ENCODE results near the gene CLDN5.

Gene CLDN5

DNA sequence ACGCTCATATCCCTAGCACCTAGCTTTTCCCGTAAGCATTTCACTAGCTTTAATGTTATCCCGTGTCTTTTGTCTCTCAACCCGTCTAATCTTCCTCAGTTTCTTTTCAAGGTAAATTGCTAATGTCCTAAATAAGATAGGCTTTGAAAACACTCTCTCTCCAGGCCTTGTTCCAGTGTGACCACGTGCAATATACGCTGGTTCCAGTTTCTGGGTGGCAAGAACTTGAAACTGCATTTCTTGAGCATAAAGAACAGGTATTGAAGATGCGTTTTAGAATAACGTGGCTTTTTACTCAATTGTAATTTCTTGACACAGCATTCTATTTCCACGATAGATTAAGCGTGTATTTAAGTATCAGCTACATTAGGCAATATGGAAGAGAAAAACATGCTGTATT lies 43.4 kb downstream of the CLDN5 start:
- DNase-seq (ENCODE audit: low read depth in 2 of 2) = no peak

DNA sequence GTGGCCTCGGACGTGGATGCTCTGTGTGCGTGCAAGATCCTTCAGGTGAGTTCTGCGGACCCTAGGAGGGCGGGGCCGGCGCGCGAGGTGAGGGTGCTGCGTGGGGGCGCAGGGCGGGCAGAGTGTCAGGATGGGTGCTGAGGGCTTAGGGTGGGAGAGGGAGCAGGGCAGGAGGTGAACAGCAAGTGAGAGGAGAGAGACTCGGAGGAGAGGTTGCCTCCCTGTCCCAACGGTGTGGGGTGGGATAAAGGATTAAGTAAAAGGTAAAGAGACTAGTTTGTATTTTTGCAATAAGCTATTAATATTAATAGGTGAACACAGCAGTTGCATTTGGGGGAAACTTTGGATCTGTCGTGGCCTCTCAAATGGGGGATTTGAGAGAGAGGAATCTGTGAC lies 44.0 kb downstream of the CLDN5 start:
- no peak for DNase-seq (ENCODE audit: low read depth in 2 of 2)

DNA sequence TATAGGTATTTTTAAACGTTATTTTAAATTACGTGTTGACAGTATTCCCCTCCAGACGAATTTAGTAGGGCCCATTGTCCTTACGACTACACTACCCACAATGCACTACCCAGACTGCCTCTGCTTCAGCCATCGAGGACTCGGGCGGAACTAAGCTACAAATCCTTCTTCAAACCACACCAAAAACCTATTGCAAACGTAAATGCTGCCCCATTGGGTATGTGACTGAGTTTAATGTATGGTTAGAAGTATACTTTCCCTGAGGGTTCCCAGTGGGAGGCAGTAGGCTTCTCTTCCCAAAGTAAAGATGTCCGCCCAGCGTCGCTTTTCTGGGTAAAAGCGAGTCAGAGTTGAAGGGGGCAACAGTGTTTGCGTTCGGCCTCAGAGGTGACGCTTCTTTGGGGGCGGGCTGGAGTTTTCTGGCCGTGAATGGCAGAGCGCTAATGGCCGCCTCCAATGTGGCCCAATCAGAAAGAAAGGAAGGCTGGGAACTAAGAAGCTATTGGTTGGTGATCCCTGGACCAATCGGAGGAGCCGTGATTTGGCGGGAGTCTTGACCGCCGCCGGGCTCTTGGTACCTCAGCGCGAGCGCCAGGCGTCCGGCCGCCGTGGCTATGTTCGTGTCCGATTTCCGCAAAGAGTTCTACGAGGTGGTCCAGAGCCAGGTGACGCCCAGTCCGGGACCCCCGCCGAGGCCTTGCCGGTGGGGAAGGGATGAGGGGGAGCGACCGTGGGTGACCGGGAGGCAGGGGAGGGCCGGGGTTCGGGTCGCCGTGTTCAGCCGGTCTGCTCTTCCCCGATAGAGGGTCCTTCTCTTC lies 44.6 kb downstream of the CLDN5 start, which contains the start of gene CDC45:
Gene CDC45 (plus strand): TSS at position 566 of the 818 bp plus-strand sequence. CDS start 49 bp downstream, at position 615.
- DNase-seq (ENCODE audit: low read depth in 2 of 2) = peak; percentile 81 to 85

DNA sequence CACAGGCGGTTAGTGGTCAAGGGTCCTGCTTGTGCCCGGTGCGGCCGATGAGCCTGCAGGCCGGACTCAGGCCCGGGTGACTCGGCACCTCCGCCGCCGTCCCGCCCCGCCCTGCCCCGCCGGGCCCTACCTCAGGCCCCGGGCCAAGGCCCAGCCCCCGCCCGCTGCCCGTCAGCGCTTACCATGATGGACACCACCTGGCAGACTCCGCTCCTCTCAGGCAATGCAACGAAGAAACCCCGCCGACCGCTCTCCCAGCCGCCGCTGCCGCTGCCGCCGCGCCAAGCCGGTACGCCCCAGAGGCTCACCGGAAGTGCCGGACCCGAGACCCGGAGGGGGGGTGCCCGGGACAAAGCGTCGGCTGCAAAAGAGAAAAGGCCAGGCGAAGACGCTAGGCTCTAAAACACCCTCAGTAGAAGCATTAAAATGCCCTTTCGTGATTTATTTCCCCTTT lies 45.3 kb downstream of the CLDN5 start, which contains the start of gene UFD1:
Gene UFD1 (minus strand): TSS at position 293 of the 454 bp plus-strand sequence. CDS start 108 bp downstream, at position 185.
- DNase-seq (ENCODE audit: low read depth in 2 of 2) = peak; percentile 53 to 61

DNA sequence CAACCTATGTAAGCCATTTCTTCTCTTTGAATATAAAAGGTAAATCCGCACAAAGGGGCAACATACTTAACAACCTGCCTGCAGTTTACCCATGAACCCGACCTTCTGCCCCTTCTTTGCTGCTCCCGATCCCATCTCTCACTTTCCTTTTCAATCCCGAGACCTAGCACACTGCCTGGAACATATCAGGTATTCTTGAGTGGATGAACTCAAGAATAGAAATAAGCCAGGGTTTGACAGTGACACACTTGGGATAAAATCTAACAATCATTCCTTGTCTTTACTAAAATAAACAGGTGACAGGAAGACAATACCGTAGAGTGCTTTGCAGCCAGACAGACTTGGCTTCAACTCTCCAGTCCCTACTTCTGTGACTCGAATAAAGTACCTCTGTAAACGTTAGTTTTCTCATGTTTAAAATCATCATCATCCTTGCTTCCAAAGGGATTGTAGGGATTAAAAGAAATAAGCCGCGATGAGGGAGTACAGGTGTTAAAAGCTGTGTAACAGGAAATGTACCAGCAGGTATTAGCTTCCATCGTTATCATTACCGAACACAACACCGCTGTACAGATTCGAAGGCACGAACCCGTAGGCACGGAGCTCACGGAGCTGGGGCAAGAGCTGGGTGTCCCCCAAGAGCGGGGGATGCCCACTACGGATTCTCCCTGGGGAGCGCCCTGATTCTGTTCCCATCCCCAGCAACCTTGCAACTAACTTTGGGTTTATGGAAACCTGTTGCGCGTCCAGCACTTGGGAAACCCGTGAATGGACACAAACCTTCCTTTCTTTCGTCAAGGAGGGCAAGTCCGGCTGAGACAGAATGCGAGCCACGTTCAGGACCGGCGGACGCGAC lies 45.9 kb downstream of the CLDN5 start:
- DNase-seq (ENCODE audit: low read depth in 2 of 2) = no peak

DNA sequence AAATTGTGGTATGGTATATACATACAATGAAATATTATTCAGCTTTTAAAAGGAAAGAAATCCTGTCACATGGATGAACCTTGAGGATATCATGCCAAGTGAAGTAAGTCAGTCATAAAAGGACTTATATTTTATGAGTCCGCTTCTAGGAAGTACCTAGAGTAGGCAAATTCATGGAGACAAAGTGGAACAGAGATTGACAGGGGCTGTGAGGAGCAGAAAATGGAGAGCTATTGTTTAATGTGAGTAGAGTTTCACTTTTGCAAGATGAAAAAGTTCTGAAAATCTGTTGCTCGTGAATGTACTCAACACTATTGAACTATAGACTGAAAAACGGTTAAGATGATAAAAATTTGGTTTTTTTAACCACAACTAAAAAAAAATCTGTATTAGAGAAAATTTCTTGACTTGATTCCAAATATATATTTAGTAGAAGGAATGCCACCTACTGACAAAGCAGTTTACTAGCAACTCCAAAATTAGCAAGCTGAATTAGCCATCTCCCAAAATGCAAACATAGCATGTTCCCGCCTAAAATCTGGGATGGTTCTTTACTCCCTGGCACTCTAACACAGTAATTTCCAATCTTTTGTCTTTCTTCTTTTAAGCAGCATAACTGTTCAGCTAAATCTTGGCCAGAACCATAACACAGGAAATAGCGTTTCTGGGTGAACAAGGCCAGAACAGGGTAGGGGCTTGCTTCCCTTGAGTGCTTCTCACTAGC lies 46.7 kb downstream of the CLDN5 start:
- no peak for DNase-seq (ENCODE audit: low read depth in 2 of 2)

DNA sequence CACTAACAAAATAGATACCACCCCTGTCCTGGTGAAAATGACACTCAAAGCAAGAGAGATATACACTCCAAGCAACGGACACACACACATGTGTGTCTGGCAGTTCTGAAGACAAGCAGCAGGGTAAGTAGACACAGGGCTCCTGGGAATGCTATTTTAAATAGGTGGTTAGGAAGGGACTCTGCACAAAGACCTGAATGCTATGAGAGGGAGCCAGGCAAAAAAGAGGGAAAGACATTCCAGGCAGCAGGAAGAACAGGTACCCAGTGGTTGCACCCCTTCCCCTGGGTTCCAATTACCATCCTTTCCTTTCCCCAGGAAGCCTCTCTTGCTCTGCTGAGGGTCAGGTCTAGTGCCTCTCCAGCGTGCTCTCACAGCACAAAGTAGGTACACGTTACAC lies 48.2 kb downstream of the CLDN5 start:
- DNase-seq (ENCODE audit: low read depth in 2 of 2) = no peak

DNA sequence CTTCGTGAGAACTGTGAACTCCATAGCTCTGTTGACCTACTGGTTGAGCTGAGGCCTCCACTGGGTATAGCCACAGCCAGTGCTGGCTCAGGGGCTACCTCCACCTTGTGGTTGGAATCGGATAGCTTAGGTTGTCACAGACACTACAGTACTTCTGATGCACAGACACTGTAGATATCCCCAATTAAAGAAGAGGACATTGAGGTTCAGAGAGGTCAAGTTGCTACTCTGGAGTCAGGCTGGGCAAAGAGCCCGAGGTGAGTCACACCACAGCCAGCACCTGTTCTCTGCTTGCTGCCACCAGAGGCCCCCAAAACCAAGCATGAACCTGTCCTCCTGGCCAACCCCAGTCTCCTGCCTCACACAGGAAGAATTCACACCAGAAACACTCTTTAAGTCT lies 50.6 kb downstream of the CLDN5 start:
- no peak for DNase-seq (ENCODE audit: low read depth in 2 of 2)
